Measurements from ENCODE around the gene ENPP6.

GRCh38 chr4:184168406-184169019, 49.2 kb downstream of the ENPP6 start:
- TF ChIP-seq CTCF (IDR thresholded peaks at IDR 0.05; ENCODE audit: low read depth, low read length) (peak; percentile 47), EZH2phosphoT487 (IDR thresholded peaks at IDR 0.05; ENCODE audit: low read depth) (no peak)
